Tibial nerve (tissue), 4 donors: ENCODE results near the gene TKT.

Experiments used
- CTCF ChIP-seq, 5 experiments: fragments of 200-600 bp in 3 of 5; fragments of 450-650 bp in 2 of 5; sonication (generic) in 3 of 5; IDR thresholded peaks; one replicate each; pipeline ENCODE4 v1.5.1; 2016 to 2019; ENCODE audit warnings: antibody characterized with exemption in 5 of 5, mild to moderate bottlenecking in 3 of 5, moderate library complexity in 2 of 5
- EP300 ChIP-seq, 2 donors: sonication (generic); formaldehyde crosslinking; IDR thresholded peaks; one replicate each; pipeline ENCODE4 v1.6.1; 2017; ENCODE audit warnings: antibody characterized with exemption in 2 of 2, mild to moderate bottlenecking in 1 of 2
- POLR2A ChIP-seq, 2 donors: fragments of 450-650 bp; IDR thresholded peaks; one replicate each; pipeline ENCODE4 v1.6.1; 2017; ENCODE audit warnings: antibody characterized with exemption in 2 of 2, mild to moderate bottlenecking in 2 of 2, moderate library complexity in 2 of 2

GRCh38 chr3:53260286-53260785 lies 4.5 kb upstream of the TKT start:
- no peak for TF ChIP-seq CTCF (IDR thresholded peaks at IDR 0.05)
- TF ChIP-seq EP300 (IDR thresholded peaks at IDR 0.05) = no peak
- no peak for TF ChIP-seq POLR2A (IDR thresholded peaks at IDR 0.05)
